ENCODE results near the gene KNSTRN.

KNSTRN gene

DNA sequence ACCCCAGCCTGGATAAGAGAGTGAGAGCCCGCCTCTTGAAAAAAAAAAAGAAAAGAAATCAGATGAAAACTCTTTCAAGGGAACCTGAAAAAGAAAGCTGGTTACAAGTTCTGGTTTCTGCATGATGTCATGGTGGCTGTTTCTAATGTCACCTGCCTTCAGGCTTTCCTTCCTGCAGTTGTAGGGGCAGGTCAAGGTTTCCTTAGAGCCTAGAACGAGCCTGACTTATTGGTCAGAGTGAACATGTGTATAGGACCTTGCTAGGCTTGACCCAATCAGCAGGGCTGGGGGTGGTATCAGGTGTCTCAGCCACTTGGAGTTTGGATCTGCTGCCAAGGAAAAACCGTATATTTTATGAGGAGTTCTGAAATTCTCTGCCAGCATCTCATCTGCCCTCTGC is 26.8 kb downstream of the KNSTRN start:
- H3K27ac ChIP-seq: peak overlapping the region; percentile 27; the same call in 1 of the 2 replicates
- TF ChIP-seq ZFX (IDR thresholded peaks at IDR 0.05): no peak
- TF ChIP-seq, protein P1, sequence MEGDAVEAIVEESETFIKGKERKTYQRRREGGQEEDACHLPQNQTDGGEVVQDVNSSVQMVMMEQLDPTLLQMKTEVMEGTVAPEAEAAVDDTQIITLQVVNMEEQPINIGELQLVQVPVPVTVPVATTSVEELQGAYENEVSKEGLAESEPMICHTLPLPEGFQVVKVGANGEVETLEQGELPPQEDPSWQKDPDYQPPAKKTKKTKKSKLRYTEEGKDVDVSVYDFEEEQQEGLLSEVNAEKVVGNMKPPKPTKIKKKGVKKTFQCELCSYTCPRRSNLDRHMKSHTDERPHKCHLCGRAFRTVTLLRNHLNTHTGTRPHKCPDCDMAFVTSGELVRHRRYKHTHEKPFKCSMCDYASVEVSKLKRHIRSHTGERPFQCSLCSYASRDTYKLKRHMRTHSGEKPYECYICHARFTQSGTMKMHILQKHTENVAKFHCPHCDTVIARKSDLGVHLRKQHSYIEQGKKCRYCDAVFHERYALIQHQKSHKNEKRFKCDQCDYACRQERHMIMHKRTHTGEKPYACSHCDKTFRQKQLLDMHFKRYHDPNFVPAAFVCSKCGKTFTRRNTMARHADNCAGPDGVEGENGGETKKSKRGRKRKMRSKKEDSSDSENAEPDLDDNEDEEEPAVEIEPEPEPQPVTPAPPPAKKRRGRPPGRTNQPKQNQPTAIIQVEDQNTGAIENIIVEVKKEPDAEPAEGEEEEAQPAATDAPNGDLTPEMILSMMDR (conservative IDR thresholded peaks at IDR 0.05): no peak

GRCh38 chr15:40410476-40410875 is 28.0 kb downstream of the KNSTRN start:
- H3K27ac ChIP-seq: no peak overlapping the region
- no peak for TF ChIP-seq ZFX (IDR thresholded peaks at IDR 0.05)
- TF ChIP-seq, protein P1 (conservative IDR thresholded peaks at IDR 0.05): no peak

- no peak overlapping the region for H3K27ac ChIP-seq
- TF ChIP-seq, protein P1 (conservative IDR thresholded peaks at IDR 0.05): no peak
- no peak for TF ChIP-seq ZFX (IDR thresholded peaks at IDR 0.05)
These were observed 29.7 kb downstream of the KNSTRN start for GRCh38 chr15:40412095-40412759.

DNA sequence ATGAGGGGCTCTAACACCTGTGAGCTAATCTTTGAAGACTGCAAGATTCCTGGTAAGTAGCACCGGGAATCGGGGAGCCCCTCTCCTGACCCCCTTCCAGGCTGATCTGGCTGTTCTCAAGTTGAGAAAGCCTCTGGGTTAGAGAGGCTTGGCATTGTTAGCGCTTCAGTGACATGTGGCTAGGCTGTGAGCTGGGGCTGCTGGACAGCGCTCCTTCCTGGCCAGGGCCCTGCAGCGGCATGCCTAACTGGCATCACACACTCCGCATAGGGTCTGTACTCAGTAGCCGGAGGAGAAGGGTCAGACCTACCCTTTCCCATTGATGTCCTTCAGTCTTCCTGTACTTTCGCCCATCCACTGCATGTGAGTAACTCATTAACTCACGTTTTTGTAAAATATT is 30.5 kb downstream of the KNSTRN start:
- no peak overlapping the region for H3K27ac ChIP-seq
- no peak for TF ChIP-seq ZFX (IDR thresholded peaks at IDR 0.05)
- TF ChIP-seq, protein P1 (conservative IDR thresholded peaks at IDR 0.05): no peak

DNA sequence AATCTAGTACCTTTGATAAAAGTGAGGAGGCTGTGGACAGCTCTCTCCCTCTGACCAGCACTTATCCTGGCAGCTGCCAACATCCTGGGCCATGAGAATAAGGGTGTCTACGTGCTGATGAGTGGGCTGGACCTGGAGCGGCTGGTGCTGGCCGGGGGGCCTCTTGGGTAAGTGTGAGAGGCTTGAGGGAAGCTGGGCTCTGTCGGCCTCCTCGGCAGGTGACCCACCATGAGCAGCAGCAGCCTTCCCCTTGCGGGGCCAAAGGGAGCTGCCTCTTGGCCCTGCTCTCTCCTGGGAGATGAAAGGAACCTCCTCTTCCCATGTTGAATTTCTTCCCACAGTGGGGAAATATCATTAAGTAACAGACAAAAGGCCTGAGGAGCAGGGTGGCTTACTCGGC is 32.3 kb downstream of the KNSTRN start:
- TF ChIP-seq ZFX (IDR thresholded peaks at IDR 0.05): no peak
- TF ChIP-seq, protein P1 (conservative IDR thresholded peaks at IDR 0.05): no peak
- no peak overlapping the region for H3K27ac ChIP-seq

GRCh38 chr15:40415226-40415625 is 32.7 kb downstream of the KNSTRN start:
- TF ChIP-seq ZFX (IDR thresholded peaks at IDR 0.05): no peak
- TF ChIP-seq, protein P1 (conservative IDR thresholded peaks at IDR 0.05): no peak

GRCh38 chr15:40416056-40416455 is 33.5 kb downstream of the KNSTRN start:
- TF ChIP-seq, protein P1 (conservative IDR thresholded peaks at IDR 0.05): no peak
- no peak for TF ChIP-seq ZFX (IDR thresholded peaks at IDR 0.05)
- H3K27ac ChIP-seq: no peak overlapping the region

More at GRCh38 chr15:40415226-40415625, 32.7 kb downstream of the KNSTRN start:
- no peak overlapping the region for H3K27ac ChIP-seq
